ENCODE data around the gene AVPR2.

DNA sequence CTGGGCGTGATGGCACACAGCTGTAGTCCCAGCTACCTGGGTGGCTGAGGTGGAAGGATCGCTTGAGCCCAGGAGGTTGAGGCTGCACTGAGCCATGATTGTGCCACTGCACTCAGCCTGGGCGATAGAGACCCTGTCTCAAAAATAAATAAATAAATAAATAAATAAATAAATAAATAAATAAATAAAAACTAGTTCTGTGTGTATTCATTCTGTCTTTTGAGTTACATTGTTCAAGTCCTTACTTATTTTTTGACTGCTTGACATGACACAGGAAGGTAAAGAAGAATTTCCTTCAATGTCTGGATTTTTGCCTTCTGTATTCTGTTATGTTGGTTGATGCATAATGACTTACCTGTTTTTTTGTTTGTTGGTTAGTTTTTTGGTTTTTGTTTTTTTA lies 32.6 kb downstream of the AVPR2 start:
- TF ChIP-seq POLR2A (IDR thresholded peaks at IDR 0.05; ENCODE audit: borderline replicate concordance, extremely low read depth, insufficient read depth, insufficient read length) (no peak), FOSL1 (IDR thresholded peaks at IDR 0.05; ENCODE audit: low read depth) (no peak), POLR2AphosphoS5 (IDR thresholded peaks at IDR 0.05; ENCODE audit: low read depth, low read length) (no peak), EZH2 (IDR thresholded peaks at IDR 0.05) (no peak), YY1 (IDR thresholded peaks at IDR 0.05; ENCODE audit: extremely low read depth, insufficient replicate concordance, low read depth, low read length) (no peak), ZNF274 (IDR thresholded peaks at IDR 0.05; ENCODE audit: low read depth, low read length) (no peak)
- TF ChIP-seq, protein P1, sequence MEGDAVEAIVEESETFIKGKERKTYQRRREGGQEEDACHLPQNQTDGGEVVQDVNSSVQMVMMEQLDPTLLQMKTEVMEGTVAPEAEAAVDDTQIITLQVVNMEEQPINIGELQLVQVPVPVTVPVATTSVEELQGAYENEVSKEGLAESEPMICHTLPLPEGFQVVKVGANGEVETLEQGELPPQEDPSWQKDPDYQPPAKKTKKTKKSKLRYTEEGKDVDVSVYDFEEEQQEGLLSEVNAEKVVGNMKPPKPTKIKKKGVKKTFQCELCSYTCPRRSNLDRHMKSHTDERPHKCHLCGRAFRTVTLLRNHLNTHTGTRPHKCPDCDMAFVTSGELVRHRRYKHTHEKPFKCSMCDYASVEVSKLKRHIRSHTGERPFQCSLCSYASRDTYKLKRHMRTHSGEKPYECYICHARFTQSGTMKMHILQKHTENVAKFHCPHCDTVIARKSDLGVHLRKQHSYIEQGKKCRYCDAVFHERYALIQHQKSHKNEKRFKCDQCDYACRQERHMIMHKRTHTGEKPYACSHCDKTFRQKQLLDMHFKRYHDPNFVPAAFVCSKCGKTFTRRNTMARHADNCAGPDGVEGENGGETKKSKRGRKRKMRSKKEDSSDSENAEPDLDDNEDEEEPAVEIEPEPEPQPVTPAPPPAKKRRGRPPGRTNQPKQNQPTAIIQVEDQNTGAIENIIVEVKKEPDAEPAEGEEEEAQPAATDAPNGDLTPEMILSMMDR (IDR thresholded peaks at IDR 0.05 in 2 of 3, conservative IDR thresholded peaks at IDR 0.05 in 1 of 3; ENCODE audit: borderline replicate concordance in 1 of 3, insufficient read depth in 1 of 3, low read depth in 2 of 3, low read length in 2 of 3) = no peak
- TF ChIP-seq, protein P2, sequence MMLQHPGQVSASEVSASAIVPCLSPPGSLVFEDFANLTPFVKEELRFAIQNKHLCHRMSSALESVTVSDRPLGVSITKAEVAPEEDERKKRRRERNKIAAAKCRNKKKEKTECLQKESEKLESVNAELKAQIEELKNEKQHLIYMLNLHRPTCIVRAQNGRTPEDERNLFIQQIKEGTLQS (IDR thresholded peaks at IDR 0.05) = no peak
- TF ChIP-seq, protein P3, sequence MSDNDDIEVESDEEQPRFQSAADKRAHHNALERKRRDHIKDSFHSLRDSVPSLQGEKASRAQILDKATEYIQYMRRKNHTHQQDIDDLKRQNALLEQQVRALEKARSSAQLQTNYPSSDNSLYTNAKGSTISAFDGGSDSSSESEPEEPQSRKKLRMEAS (IDR thresholded peaks at IDR 0.05) = no peak

Measured in HCT116 (cell line).